Measurements from ENCODE around the gene CTDSPL. TPM values are rescaled to one million over a fixed set of nuclear protein-coding genes. Genes with fewer than 3 reads are reported as not detected.

The CTDSPL gene
- total and polyA plus RNA-seq, 2 of the 13 experiments (the other 11 are each of a cell fraction or from before 2014, with no cell fraction given), result 26.1 to 142 TPM

DNA sequence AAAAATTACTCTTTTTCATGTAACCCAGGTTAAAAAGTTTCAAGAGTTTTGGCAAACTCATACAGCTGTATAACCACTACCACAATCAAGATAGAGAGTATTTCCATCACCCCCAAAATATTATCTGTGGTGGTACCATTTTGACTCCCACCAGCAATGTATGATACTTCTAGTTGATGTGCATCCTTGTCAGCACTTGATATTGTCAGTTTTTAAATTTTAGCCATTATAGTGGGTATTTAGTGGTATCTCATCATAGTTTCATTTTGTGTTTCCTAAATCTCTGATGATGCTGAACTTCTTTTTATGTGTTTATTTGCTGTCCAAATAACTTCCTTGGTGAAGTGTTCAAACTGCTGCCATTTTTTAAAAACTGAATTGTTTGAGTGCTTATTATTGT is 14.6 kb downstream of the CTDSPL start:
- FAIRE-seq (no peak), ATAC-seq (no peak), DNase-seq (ENCODE audit: low spot score) (no peak)
- Histone ChIP-seq H3K4me2 (ENCODE audit: low read depth, low read length) (no peak overlapping the region), H3K9me3 (ENCODE audit: low read length) (peaks cover 4% of the 10 kb centered on the region; the same call in 1 of the 2 replicates), H3K79me2 (ENCODE audit: insufficient read depth, low read length) (peaks cover 97% of the 10 kb centered on the region), H3K36me3 (replicated peaks in 1 of 2; ENCODE audit: control insufficient read depth in 1 of 2, insufficient read depth in 2 of 2, low read length in 2 of 2) (peaks cover 0 to 8% of the 10 kb centered on the region in 2 experiments; a peak in 2 of 5 replicates), H3K4me1 (ENCODE audit: insufficient read depth, low read length) (peaks cover 24% of the 10 kb centered on the region; the same call in 1 of the 2 replicates), H3K27ac (ENCODE audit: extremely low read length, insufficient read depth, low read length) (no peak overlapping the region), H3K27me3 (ENCODE audit: control insufficient read depth in 1 of 2, insufficient read depth in 2 of 2, low read length in 2 of 2) (no peaks in the 10 kb centered on the region), H3K9ac (ENCODE audit: insufficient read depth, low read depth, low read length) (no peak overlapping the region), H2AFZ (ENCODE audit: low read length) (no peak overlapping the region), H4K20me1 (ENCODE audit: insufficient read depth, low read length) (peaks cover 73% of the 10 kb centered on the region), H3K4me3 (replicated peaks in 1 of 3; ENCODE audit: insufficient read depth in 1 of 3, low read depth in 2 of 3, low read length in 3 of 3) (no peak overlapping the region)
- TF ChIP-seq ZNF7 (CRISPR knock-in tag; IDR thresholded peaks at IDR 0.05) (peak; percentile 96), ZFP36 (IDR thresholded peaks at IDR 0.05; ENCODE audit: borderline replicate concordance, low read depth, low read length, partially characterized antibody) (peak; percentile 40), AGO1 (IDR thresholded peaks at IDR 0.05; ENCODE audit: low read depth, low read length, poor library complexity, severe bottlenecking) (no peak), ZNF766 (CRISPR knock-in tag; IDR thresholded peaks at IDR 0.05; ENCODE audit: borderline replicate concordance) (no peak), MAZ (IDR thresholded peaks at IDR 0.05; ENCODE audit: borderline replicate concordance, low read depth, low read length) (no peak), MAZ (CRISPR knock-in tag; IDR thresholded peaks at IDR 0.05; ENCODE audit: low read depth) (no peak)
- TF ChIP-seq, protein P1, sequence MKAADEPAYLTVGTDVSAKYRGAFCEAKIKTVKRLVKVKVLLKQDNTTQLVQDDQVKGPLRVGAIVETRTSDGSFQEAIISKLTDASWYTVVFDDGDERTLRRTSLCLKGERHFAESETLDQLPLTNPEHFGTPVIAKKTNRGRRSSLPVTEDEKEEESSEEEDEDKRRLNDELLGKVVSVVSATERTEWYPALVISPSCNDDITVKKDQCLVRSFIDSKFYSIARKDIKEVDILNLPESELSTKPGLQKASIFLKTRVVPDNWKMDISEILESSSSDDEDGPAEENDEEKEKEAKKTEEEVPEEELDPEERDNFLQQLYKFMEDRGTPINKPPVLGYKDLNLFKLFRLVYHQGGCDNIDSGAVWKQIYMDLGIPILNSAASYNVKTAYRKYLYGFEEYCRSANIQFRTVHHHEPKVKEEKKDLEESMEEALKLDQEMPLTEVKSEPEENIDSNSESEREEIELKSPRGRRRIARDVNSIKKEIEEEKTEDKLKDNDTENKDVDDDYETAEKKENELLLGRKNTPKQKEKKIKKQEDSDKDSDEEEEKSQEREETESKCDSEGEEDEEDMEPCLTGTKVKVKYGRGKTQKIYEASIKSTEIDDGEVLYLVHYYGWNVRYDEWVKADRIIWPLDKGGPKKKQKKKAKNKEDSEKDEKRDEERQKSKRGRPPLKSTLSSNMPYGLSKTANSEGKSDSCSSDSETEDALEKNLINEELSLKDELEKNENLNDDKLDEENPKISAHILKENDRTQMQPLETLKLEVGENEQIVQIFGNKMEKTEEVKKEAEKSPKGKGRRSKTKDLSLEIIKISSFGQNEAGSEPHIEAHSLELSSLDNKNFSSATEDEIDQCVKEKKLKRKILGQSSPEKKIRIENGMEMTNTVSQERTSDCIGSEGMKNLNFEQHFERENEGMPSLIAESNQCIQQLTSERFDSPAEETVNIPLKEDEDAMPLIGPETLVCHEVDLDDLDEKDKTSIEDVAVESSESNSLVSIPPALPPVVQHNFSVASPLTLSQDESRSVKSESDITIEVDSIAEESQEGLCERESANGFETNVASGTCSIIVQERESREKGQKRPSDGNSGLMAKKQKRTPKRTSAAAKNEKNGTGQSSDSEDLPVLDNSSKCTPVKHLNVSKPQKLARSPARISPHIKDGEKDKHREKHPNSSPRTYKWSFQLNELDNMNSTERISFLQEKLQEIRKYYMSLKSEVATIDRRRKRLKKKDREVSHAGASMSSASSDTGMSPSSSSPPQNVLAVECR (CRISPR knock-in tag; IDR thresholded peaks at IDR 0.05; ENCODE audit: borderline replicate concordance), result no peak
- TF ChIP-seq, protein P2, sequence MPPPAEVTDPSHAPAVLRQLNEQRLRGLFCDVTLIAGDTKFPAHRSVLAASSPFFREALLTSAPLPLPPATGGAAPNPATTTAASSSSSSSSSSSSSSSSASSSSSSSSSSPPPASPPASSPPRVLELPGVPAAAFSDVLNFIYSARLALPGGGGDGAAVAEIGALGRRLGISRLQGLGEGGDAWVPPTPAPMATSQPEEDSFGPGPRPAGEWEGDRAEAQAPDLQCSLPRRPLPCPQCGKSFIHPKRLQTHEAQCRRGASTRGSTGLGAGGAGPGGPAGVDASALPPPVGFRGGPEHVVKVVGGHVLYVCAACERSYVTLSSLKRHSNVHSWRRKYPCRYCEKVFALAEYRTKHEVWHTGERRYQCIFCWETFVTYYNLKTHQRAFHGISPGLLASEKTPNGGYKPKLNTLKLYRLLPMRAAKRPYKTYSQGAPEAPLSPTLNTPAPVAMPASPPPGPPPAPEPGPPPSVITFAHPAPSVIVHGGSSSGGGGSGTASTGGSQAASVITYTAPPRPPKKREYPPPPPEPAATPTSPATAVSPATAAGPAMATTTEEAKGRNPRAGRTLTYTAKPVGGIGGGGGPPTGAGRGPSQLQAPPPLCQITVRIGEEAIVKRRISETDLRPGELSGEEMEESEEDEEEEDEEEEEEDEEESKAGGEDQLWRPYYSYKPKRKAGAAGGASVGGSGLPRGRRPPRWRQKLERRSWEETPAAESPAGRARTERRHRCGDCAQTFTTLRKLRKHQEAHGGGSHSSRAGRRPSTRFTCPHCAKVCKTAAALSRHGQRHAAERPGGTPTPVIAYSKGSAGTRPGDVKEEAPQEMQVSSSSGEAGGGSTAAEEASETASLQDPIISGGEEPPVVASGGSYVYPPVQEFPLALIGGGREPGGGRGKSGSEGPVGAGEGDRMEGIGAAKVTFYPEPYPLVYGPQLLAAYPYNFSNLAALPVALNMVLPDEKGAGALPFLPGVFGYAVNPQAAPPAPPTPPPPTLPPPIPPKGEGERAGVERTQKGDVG (CRISPR knock-in tag; IDR thresholded peaks at IDR 0.05; ENCODE audit: borderline replicate concordance), result no peak
- ChIA-PET CTCF (ENCODE audit: low intra/inter-chr PET ratio, low total read pairs) (no interaction called here), POLR2A (no interaction called here)
- intact Hi-C loops (cut with micrococcal nuclease; ENCODE audit: unreplicated experiment) (no loop called here), in situ Hi-C loops (cut with HindIII; ENCODE audit: extremely low pct_ligation_motif_present, low pct_unique_long_range_greater_than_20kb) (no loop called here)
- BruUV-seq (replicated peaks), result no TSS peak

All from HepG2 (cell line).